HEK293 (cell line): ENCODE results near the gene SYTL2.

ENCODE experiments used
- CTCF ChIP-seq: fragments of 450-650 bp; formaldehyde crosslinking; IDR thresholded peaks from 2 replicates; pipeline ENCODE4 v1.5.1; 2016; ENCODE audit warnings: missing biosample characterization, missing genetic modification characterization
- ELK4 ChIP-seq: IDR thresholded peaks from 2 replicates; pipeline ENCODE4 v1.6.1; 2011; ENCODE audit warnings: mild to moderate bottlenecking, low read depth, low read length, borderline replicate concordance
- MZF1 ChIP-seq: fragments of 450-650 bp; formaldehyde crosslinking; IDR thresholded peaks from 2 replicates; pipeline ENCODE4 v1.5.1; 2017; ENCODE audit warnings: missing biosample characterization, missing genetic modification characterization, borderline replicate concordance
- ZBTB8A ChIP-seq: fragments of 450-650 bp; formaldehyde crosslinking; IDR thresholded peaks from 2 replicates; pipeline ENCODE4 v1.5.1; 2016; ENCODE audit warnings: missing biosample characterization, missing genetic modification characterization
- ZNF146 ChIP-seq: fragments of 450-650 bp; formaldehyde crosslinking; IDR thresholded peaks from 2 replicates; pipeline ENCODE4 v1.5.1; 2016; ENCODE audit warnings: missing biosample characterization, missing genetic modification characterization
- ZNF18 ChIP-seq: fragments of 450-650 bp; formaldehyde crosslinking; IDR thresholded peaks from 2 replicates; pipeline ENCODE4 v1.5.1; 2016; ENCODE audit warnings: missing biosample characterization, missing genetic modification characterization
- ZNF335 ChIP-seq: fragments of 450-650 bp; formaldehyde crosslinking; conservative IDR thresholded peaks from 2 replicates; pipeline ENCODE4 v1.5.1; 2016; ENCODE audit warnings: missing biosample characterization, missing genetic modification characterization
- ZNF530 ChIP-seq: fragments of 450-650 bp; formaldehyde crosslinking; IDR thresholded peaks from 2 replicates; pipeline ENCODE4 v1.5.1; 2016; ENCODE audit warnings: low read depth, missing biosample characterization, missing genetic modification characterization
- ZNF555 ChIP-seq: fragments of 450-650 bp; formaldehyde crosslinking; conservative IDR thresholded peaks from 2 replicates; pipeline ENCODE4 v1.5.1; 2017; ENCODE audit warnings: missing biosample characterization, mild to moderate bottlenecking, missing genetic modification characterization, inconsistent platforms
- ZNF623 ChIP-seq: fragments of 450-650 bp; formaldehyde crosslinking; IDR thresholded peaks from 2 replicates; pipeline ENCODE4 v1.5.1; 2016; ENCODE audit warnings: missing biosample characterization, missing genetic modification characterization
- ZNF777 ChIP-seq: fragments of 450-650 bp; formaldehyde crosslinking; IDR thresholded peaks from 2 replicates; pipeline ENCODE4 v1.5.1; 2017; ENCODE audit warnings: missing biosample characterization, missing genetic modification characterization, borderline replicate concordance
- ZNF792 ChIP-seq: fragments of 450-650 bp; formaldehyde crosslinking; IDR thresholded peaks from 2 replicates; pipeline ENCODE4 v1.5.1; 2016; ENCODE audit warnings: missing biosample characterization, missing genetic modification characterization
- TF ChIP-seq, protein P1 (sequence below): sonication (generic); formaldehyde crosslinking; IDR thresholded peaks from 2 replicates; pipeline ENCODE4 v1.8.1; 2022; ENCODE audit warnings: mild to moderate bottlenecking, moderate library complexity, missing genetic modification reagents

- no peak for TF ChIP-seq ZNF555 (tag by site-specific recombination)
- TF ChIP-seq ZBTB8A (tag by site-specific recombination): no peak
- TF ChIP-seq, protein P1, sequence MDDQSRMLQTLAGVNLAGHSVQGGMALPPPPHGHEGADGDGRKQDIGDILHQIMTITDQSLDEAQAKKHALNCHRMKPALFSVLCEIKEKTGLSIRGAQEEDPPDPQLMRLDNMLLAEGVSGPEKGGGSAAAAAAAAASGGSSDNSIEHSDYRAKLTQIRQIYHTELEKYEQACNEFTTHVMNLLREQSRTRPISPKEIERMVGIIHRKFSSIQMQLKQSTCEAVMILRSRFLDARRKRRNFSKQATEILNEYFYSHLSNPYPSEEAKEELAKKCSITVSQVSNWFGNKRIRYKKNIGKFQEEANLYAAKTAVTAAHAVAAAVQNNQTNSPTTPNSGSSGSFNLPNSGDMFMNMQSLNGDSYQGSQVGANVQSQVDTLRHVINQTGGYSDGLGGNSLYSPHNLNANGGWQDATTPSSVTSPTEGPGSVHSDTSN (CRISPR knock-in tag): no peak
- no peak for TF ChIP-seq ZNF18
- no peak for TF ChIP-seq CTCF (tag by site-specific recombination)
- no peak for TF ChIP-seq ZNF777 (tag by site-specific recombination)
- TF ChIP-seq ZNF530: no peak
- TF ChIP-seq ZNF335 (tag by site-specific recombination): no peak
- TF ChIP-seq MZF1: no peak
- no peak for TF ChIP-seq ZNF146
- TF ChIP-seq ELK4: no peak
- TF ChIP-seq ZNF792 (tag by site-specific recombination): no peak
- no peak for TF ChIP-seq ZNF623
Measured at GRCh38 chr11:85791409-85791990, 19.4 kb downstream of the SYTL2 start.
